ENCODE measurements around the gene MRPL28. TPM values are rescaled to one million over a fixed set of nuclear protein-coding genes. Genes with fewer than 3 reads are reported as not detected.

MRPL28 gene
- total RNA-seq, 1 experiment from 2014 or later, result 61.4 TPM

- TF ChIP-seq REST (IDR thresholded peaks at IDR 0.05; ENCODE audit: low read depth), result no peak
- TF ChIP-seq JUND (IDR thresholded peaks at IDR 0.05), result no peak
- peak; percentile 31 for TF ChIP-seq YY1 (IDR thresholded peaks at IDR 0.05; ENCODE audit: extremely low read depth, insufficient replicate concordance, low read depth, low read length)
- TF ChIP-seq, protein P1, sequence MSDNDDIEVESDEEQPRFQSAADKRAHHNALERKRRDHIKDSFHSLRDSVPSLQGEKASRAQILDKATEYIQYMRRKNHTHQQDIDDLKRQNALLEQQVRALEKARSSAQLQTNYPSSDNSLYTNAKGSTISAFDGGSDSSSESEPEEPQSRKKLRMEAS (IDR thresholded peaks at IDR 0.05), result peak; percentile 36; the same call in 1 of the 2 replicates
- no peak for TF ChIP-seq SP1 (IDR thresholded peaks at IDR 0.05; ENCODE audit: low read depth)
- peak; percentile 39; the same call in 1 of the 2 replicates for TF ChIP-seq ZFX (IDR thresholded peaks at IDR 0.05)
- no peak for TF ChIP-seq EZH2phosphoT487 (IDR thresholded peaks at IDR 0.05; ENCODE audit: borderline replicate concordance)
- TF ChIP-seq CBX3 (IDR thresholded peaks at IDR 0.05; ENCODE audit: low read depth), result no peak
Measured at GRCh38 chr16:401468-402348, 31.4 kb upstream of the MRPL28 start, which contains the start of gene DECR2 (continued).

DNA sequence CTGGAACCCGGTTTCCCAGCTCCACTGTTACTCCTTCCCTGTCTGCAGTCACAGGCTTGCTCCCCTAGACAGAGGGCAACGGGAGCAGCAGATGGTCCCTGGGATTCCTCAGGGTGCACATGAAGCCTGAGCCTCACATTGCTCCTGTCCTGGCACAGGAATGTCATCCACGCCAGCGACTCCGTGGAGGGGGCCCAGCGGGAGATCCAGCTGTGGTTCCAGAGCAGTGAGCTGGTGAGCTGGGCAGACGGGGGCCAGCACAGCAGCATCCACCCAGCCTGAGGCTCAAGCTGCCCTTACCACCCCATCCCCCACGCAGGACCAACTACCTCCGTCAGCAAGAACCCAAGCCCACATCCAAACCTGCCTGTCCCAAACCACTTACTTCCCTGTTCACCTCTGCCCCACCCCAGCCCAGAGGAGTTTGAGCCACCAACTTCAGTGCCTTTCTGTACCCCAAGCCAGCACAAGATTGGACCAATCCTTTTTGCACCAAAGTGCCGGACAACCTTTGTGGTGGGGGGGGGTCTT, 29.8 kb upstream of the MRPL28 start:
- BruUV-seq (replicated peaks), result no TSS peak
- H3K27ac ChIP-seq (ENCODE audit: low read depth, low read length), result peak overlapping the region; percentile 83
- RAD21 ChIA-PET (ENCODE audit: low non-redundant PET in 1 of 2, low total read pairs in 2 of 2, uncharacterized antibody in 2 of 2, unreplicated experiment in 2 of 2), result no interaction called here
- no peak for TF ChIP-seq POLR2A (IDR thresholded peaks at IDR 0.05; ENCODE audit: borderline replicate concordance, extremely low read depth, insufficient read depth, insufficient read length)
- no peak for TF ChIP-seq SIN3A (IDR thresholded peaks at IDR 0.05; ENCODE audit: low read depth)
- TF ChIP-seq CBX3 (IDR thresholded peaks at IDR 0.05; ENCODE audit: low read depth), result no peak
- TF ChIP-seq, protein P2, sequence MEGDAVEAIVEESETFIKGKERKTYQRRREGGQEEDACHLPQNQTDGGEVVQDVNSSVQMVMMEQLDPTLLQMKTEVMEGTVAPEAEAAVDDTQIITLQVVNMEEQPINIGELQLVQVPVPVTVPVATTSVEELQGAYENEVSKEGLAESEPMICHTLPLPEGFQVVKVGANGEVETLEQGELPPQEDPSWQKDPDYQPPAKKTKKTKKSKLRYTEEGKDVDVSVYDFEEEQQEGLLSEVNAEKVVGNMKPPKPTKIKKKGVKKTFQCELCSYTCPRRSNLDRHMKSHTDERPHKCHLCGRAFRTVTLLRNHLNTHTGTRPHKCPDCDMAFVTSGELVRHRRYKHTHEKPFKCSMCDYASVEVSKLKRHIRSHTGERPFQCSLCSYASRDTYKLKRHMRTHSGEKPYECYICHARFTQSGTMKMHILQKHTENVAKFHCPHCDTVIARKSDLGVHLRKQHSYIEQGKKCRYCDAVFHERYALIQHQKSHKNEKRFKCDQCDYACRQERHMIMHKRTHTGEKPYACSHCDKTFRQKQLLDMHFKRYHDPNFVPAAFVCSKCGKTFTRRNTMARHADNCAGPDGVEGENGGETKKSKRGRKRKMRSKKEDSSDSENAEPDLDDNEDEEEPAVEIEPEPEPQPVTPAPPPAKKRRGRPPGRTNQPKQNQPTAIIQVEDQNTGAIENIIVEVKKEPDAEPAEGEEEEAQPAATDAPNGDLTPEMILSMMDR (IDR thresholded peaks at IDR 0.05 in 2 of 3, conservative IDR thresholded peaks at IDR 0.05 in 1 of 3; ENCODE audit: borderline replicate concordance in 1 of 3, insufficient read depth in 1 of 3, low read depth in 2 of 3, low read length in 2 of 3), result no peak
- no peak for TF ChIP-seq FOSL1 (IDR thresholded peaks at IDR 0.05; ENCODE audit: low read depth)
- TF ChIP-seq CEBPB (IDR thresholded peaks at IDR 0.05; ENCODE audit: low read depth), result no peak
- no peak for TF ChIP-seq REST (IDR thresholded peaks at IDR 0.05; ENCODE audit: low read depth)
- no peak for TF ChIP-seq SRF (IDR thresholded peaks at IDR 0.05; ENCODE audit: low read depth)
- no peak for TF ChIP-seq SP1 (IDR thresholded peaks at IDR 0.05; ENCODE audit: low read depth)

More for the DNA sequence above, 29.8 kb upstream of the MRPL28 start:
- H3K4me2 ChIP-seq (ENCODE audit: low read length), result peak overlapping the region; percentile 77
- intact Hi-C loops (cut with micrococcal nuclease), result no loop called here
- POLR2A ChIA-PET, result no interaction called here
- DNase-seq (ENCODE audit: low read depth, low spot score), result no peak
- no peaks in the 10 kb centered on the region for H3K36me3 ChIP-seq (ENCODE audit: control insufficient read depth in 1 of 2, insufficient read depth in 2 of 2, low read length in 2 of 2)
- no peaks in the 10 kb centered on the region for H3K79me2 ChIP-seq (ENCODE audit: insufficient read depth, low read length)
- H4K20me1 ChIP-seq (ENCODE audit: insufficient read depth), result no peaks in the 10 kb centered on the region
- H3K4me3 ChIP-seq (replicated peaks in 1 of 2; ENCODE audit: low read depth in 1 of 2, low read length in 2 of 2), result peak overlapping the region; percentile 63
- no peaks in the 10 kb centered on the region for H3K27me3 ChIP-seq (ENCODE audit: insufficient read depth, low read length)
- H3K9me2 ChIP-seq (ENCODE audit: insufficient read depth), result no peaks in the 10 kb centered on the region
- no peak for ATAC-seq
- no peaks in the 10 kb centered on the region for H3K9me3 ChIP-seq (ENCODE audit: control insufficient read depth in 1 of 2, insufficient read depth in 1 of 2, low read depth in 1 of 2, low read length in 2 of 2)
- no peak overlapping the region for H2AFZ ChIP-seq (ENCODE audit: low read depth, low read length, poor library complexity, severe bottlenecking)
- peak overlapping the region; percentile 71; the same call in 1 of the 2 replicates for H3K9ac ChIP-seq (ENCODE audit: low read length)
- CTCF ChIA-PET, result no interaction called here
- H3K4me1 ChIP-seq (ENCODE audit: control insufficient read depth in 1 of 2, insufficient read depth in 2 of 2, low read length in 2 of 2), result peaks cover 3 to 22% of the 10 kb centered on the region in 2 experiments; a peak in 2 of 4 replicates

Data from HCT116 (cell line).